Spleen (tissue), 11 donors: Measurements from ENCODE around the gene PDE4D. TPM values are rescaled to one million over a fixed set of nuclear protein-coding genes. Genes with fewer than 3 reads are reported as not detected.

ENCODE experiments used
- DNase-seq: peaks from one replicate; pipeline ENCODE4 v3.0.0-alpha.2; 2020
- H3K27ac ChIP-seq, 8 donors: fragments of 200-600 bp; sonication (generic) in 7 of 8; 1 replicate in 4 of 8; 2 replicates in 4 of 8; pipeline versions ENCODE4 v1.5.0 to v1.8.0; 2016 to 2021; ENCODE audit warnings: inconsistent platforms in 4 of 8, mild to moderate bottlenecking in 4 of 8, moderate library complexity in 1 of 8
- H3K27me3 ChIP-seq, 7 donors: fragments of 200-600 bp; sonication (generic) in 6 of 7; replicated peaks in 1 of 7; 1 replicate in 4 of 7; 2 replicates in 3 of 7; pipeline versions ENCODE4 v1.5.0 to v1.8.0; 2016 to 2021; ENCODE audit warnings: inconsistent platforms in 3 of 7, mild to moderate bottlenecking in 1 of 7
- H3K36me3 ChIP-seq, 6 donors: fragments of 200-600 bp; sonication (generic) in 5 of 6; 1 replicate in 4 of 6; 2 replicates in 2 of 6; pipeline versions ENCODE4 v1.5.0 to v1.8.0; 2016 to 2021; ENCODE audit warnings: inconsistent platforms in 2 of 6
- H3K4me1 ChIP-seq, 6 donors: fragments of 200-600 bp; sonication (generic) in 5 of 6; 1 replicate in 3 of 6; 2 replicates in 3 of 6; pipeline versions ENCODE4 v1.5.0 to v1.8.0; 2016 to 2021; ENCODE audit warnings: inconsistent platforms in 3 of 6
- H3K4me3 ChIP-seq, 8 donors: fragments of 200-600 bp; sonication (generic) in 7 of 8; 1 replicate in 4 of 8; 2 replicates in 4 of 8; pipeline versions ENCODE4 v1.5.0 to v1.8.0; 2016 to 2021; ENCODE audit warnings: inconsistent platforms in 4 of 8, mild to moderate bottlenecking in 4 of 8, moderate library complexity in 2 of 8
- H3K9me3 ChIP-seq, 8 donors: fragments of 200-600 bp; sonication (generic) in 7 of 8; 1 replicate in 4 of 8; 2 replicates in 4 of 8; pipeline versions ENCODE4 v1.5.0 to v1.8.0; 2016 to 2021; ENCODE audit warnings: inconsistent platforms in 4 of 8
- CTCF ChIP-seq, 11 experiments: fragments of 200-600 bp in 7 of 11; fragments of 450-650 bp in 4 of 11; sonication (generic) in 4 of 11; IDR thresholded peaks in 8 of 11; conservative IDR thresholded peaks in 3 of 11; 1 replicate in 7 of 11; 2 replicates in 4 of 11; pipeline versions ENCODE4 v1.4.0 to v1.8.0; 2016 to 2021; ENCODE audit warnings: antibody characterized with exemption in 11 of 11, inconsistent platforms in 4 of 11, mild to moderate bottlenecking in 1 of 11
- POLR2A ChIP-seq, 3 donors: fragments of 450-650 bp; IDR thresholded peaks; one replicate each; pipeline ENCODE4 v1.5.1; 2017; ENCODE audit warnings: antibody characterized with exemption in 3 of 3, mild to moderate bottlenecking in 1 of 3
- POLR2AphosphoS5 ChIP-seq, 3 donors: sonication (generic); formaldehyde crosslinking; IDR thresholded peaks; one replicate each; pipeline ENCODE4 v1.5.1; 2017; ENCODE audit warnings: antibody characterized with exemption in 3 of 3
- WGBS, 5 donors: extraction: QIAGEN DNeasy Blood & Tissue Kit in 3 of 5; methylation state at CpG; one replicate each; pipeline versions ENCODE4 v1.1.5 to v1.1.7; 2013 to 2018; 5-methylcytosine and 5-hydroxymethylcytosine counted together
- intact Hi-C: fragments of 100-400 bp; cut with DNase I; formaldehyde crosslinking; loops from one replicate; pipeline ENCODE4 v1.15.0; 2023; ENCODE audit warnings: low total_unique reads
- polyA plus RNA-seq, 3 donors: library from polyadenylated mRNA; stranded (reverse); fragments of 200-250 nt; gene quantifications; one replicate each; pipeline ENCODE4 v1.2.1, GENCODE V29; 2013
- total RNA-seq, 7 donors: library from RNA; depleted of rRNA in 3 of 7; stranded (reverse); fragments of >200 nt in 3 of 7; fragmentation: NEBNext Ultra II Directional in 4 of 7; extraction: Animal tissue kit (Norgen Biotek cat#: 25700) in 4 of 7; gene quantifications; one replicate each; pipeline versions ENCODE4 v1.1.0 to v1.2.1, GENCODE V29; 2016 to 2021
- donor health status: healthy with polysubstance abuse.
- donor health status: DM: no; HTN: no; CAD: no; lungs with moderate emphysema.
- donor health status: DM: no; HTN: no; CAD: no.
- donor health status: Bipolar disorder and iron deficiency.
- donor health status: healthy.
- donor health status: DM: no; HTN: no; CAD: no.
- donor health status: DM: yes; HTN: yes; CAD: no.

The PDE4D gene
- total and polyA plus RNA-seq, 10 donors = 0.88 to 51.8 (median 18.2) TPM

GRCh38 chr5:59525957-59526356 is 367.6 kb downstream of the PDE4D start:
- TF ChIP-seq POLR2A (IDR thresholded peaks at IDR 0.05) (no peak), CTCF (IDR thresholded peaks at IDR 0.05 in 8 of 11, conservative IDR thresholded peaks at IDR 0.05 in 3 of 11) (no peak), POLR2AphosphoS5 (IDR thresholded peaks at IDR 0.05) (no peak)
- WGBS, 5 donors = 68 to 93% (median 80%) methylated on average over 1 of the region's 1 CpG
- intact Hi-C loops = no loop called here
- Histone ChIP-seq H3K4me1 (no peaks in the 10 kb centered on the region), H3K4me3 (no peak overlapping the region), H3K27ac (no peak overlapping the region), H3K27me3 (no peaks in the 10 kb centered on the region), H3K9me3 (peaks cover 0 to 25% (median 9%) of the 10 kb centered on the region in 8 donors), H3K36me3 (no peaks in the 10 kb centered on the region)
- DNase-seq = no peak

GRCh38 chr5:59525311-59525710 is 368.2 kb downstream of the PDE4D start:
- H3K27ac ChIP-seq = no peak overlapping the region
- WGBS, 5 donors = 83 to 90% (median 88%) methylated on average over 3 of the region's 3 CpGs
- H3K4me1 ChIP-seq = no peaks in the 10 kb centered on the region
- DNase-seq = no peak
- intact Hi-C loops = no loop called here
- H3K36me3 ChIP-seq = no peaks in the 10 kb centered on the region
- H3K4me3 ChIP-seq = no peak overlapping the region
- peaks cover 0 to 25% (median 9%) of the 10 kb centered on the region in 8 donors for H3K9me3 ChIP-seq
- H3K27me3 ChIP-seq = no peaks in the 10 kb centered on the region
- TF ChIP-seq POLR2AphosphoS5 (IDR thresholded peaks at IDR 0.05) = no peak
- TF ChIP-seq CTCF (IDR thresholded peaks at IDR 0.05 in 8 of 11, conservative IDR thresholded peaks at IDR 0.05 in 3 of 11) = no peak
- no peak for TF ChIP-seq POLR2A (IDR thresholded peaks at IDR 0.05)

GRCh38 chr5:59522201-59522831 is 371.2 kb downstream of the PDE4D start:
- Histone ChIP-seq H3K27me3 (no peaks in the 10 kb centered on the region), H3K4me1 (no peaks in the 10 kb centered on the region), H3K36me3 (no peaks in the 10 kb centered on the region), H3K9me3 (peaks cover 0 to 25% (median 9%) of the 10 kb centered on the region in 8 donors), H3K4me3 (no peak overlapping the region), H3K27ac (no peak overlapping the region)
- intact Hi-C loops = no loop called here
- no peak for DNase-seq
- TF ChIP-seq POLR2A (IDR thresholded peaks at IDR 0.05) (no peak), CTCF (IDR thresholded peaks at IDR 0.05 in 8 of 11, conservative IDR thresholded peaks at IDR 0.05 in 3 of 11) (no peak), POLR2AphosphoS5 (IDR thresholded peaks at IDR 0.05) (no peak)
- 60 to 87% (median 76%) methylated on average over 3 of the region's 3 CpGs for WGBS, 5 donors

GRCh38 chr5:59521476-59521875 is 372.1 kb downstream of the PDE4D start:
- H3K36me3 ChIP-seq = no peaks in the 10 kb centered on the region
- intact Hi-C loops = no loop called here
- DNase-seq = no peak
- TF ChIP-seq POLR2AphosphoS5 (IDR thresholded peaks at IDR 0.05) (no peak), CTCF (IDR thresholded peaks at IDR 0.05 in 8 of 11, conservative IDR thresholded peaks at IDR 0.05 in 3 of 11) (no peak), POLR2A (IDR thresholded peaks at IDR 0.05) (no peak)
- no peaks in the 10 kb centered on the region for H3K27me3 ChIP-seq
- H3K4me1 ChIP-seq = no peaks in the 10 kb centered on the region
- H3K9me3 ChIP-seq = peaks cover 0 to 25% (median 9%) of the 10 kb centered on the region in 8 donors
- H3K27ac ChIP-seq = no peak overlapping the region
- no peak overlapping the region for H3K4me3 ChIP-seq
